Naive thymus-derived CD4-positive, alpha-beta T cell (primary cell): Measurements from ENCODE around the gene NUDT3. TPM values are rescaled to one million over a fixed set of nuclear protein-coding genes. Genes with fewer than 3 reads are reported as not detected.

Experiments
- ATAC-seq: fragments of 150-1000 bp; cut with Tn5 transposase; 2 replicates; pipeline ENCODE4 v1.10.0; 2021; ENCODE audit warnings: mild to moderate bottlenecking, moderate library complexity
- CTCF ChIA-PET: fragments of 350-600 bp; sonication (Branson Sonifier 250); formaldehyde crosslinking; loops from one replicate; lab custom pipeline; 2021; ENCODE audit warnings: antibody characterized with exemption; lab: Charles Lee
- POLR2A ChIA-PET: fragments of 350-600 bp; sonication (Branson Sonifier 250); formaldehyde crosslinking; loops from one replicate; lab custom pipeline; 2021; ENCODE audit warnings: antibody characterized with exemption, inconsistent platforms; lab: Charles Lee
- DNase-seq, 9 donors: peaks; one replicate each; pipeline versions ENCODE4 v3.0.0 to v3.0.0-alpha.2; 2020 to 2022; ENCODE audit warnings: mixed read lengths in 1 of 9
- H3K27ac ChIP-seq: one replicate; pipeline ENCODE4 v1.7.0; 2013; ENCODE audit warnings: mild to moderate bottlenecking, low read depth, low read length, moderate library complexity
- H3K27me3 ChIP-seq, 2 donors: one replicate each; pipeline ENCODE4 v1.7.0; 2013; ENCODE audit warnings: low read length in 2 of 2, mild to moderate bottlenecking in 2 of 2, moderate library complexity in 2 of 2; ENCODE audit not compliant: control insufficient read depth in 2 of 2, insufficient read depth in 2 of 2
- H3K36me3 ChIP-seq, 3 experiments: 1 replicate in 2 of 3; 2 replicates in 1 of 3; pipeline ENCODE4 v1.7.0; 2013; ENCODE audit warnings: low read length in 3 of 3, mild to moderate bottlenecking in 3 of 3, moderate library complexity in 1 of 3; ENCODE audit not compliant: insufficient read depth in 3 of 3, control insufficient read depth in 2 of 3
- H3K4me1 ChIP-seq, 2 donors: one replicate each; pipeline ENCODE4 v1.7.0; 2013; ENCODE audit warnings: low read length in 2 of 2, mild to moderate bottlenecking in 2 of 2, moderate library complexity in 1 of 2; ENCODE audit not compliant: control insufficient read depth in 2 of 2, insufficient read depth in 2 of 2
- H3K4me3 ChIP-seq: 2 replicates; pipeline ENCODE4 v1.7.0; 2013; ENCODE audit warnings: mild to moderate bottlenecking, low read length
- H3K9me3 ChIP-seq, 3 experiments: 1 replicate in 2 of 3; 2 replicates in 1 of 3; pipeline ENCODE4 v1.7.0; 2013; ENCODE audit warnings: low read length in 3 of 3; ENCODE audit not compliant: control insufficient read depth in 2 of 3
- H3K27ac Mint-ChIP-seq, 9 donors: one replicate each; pipeline ENCODE4 v1.8.0; 2020 to 2022; ENCODE audit warnings: mixed read lengths in 9 of 9, mild to moderate bottlenecking in 8 of 9, moderate library complexity in 5 of 9, inconsistent platforms in 2 of 9
- H3K27me3 Mint-ChIP-seq, 5 donors: one replicate each; pipeline ENCODE4 v1.8.0; 2021 to 2022; ENCODE audit warnings: mixed read lengths in 5 of 5, mild to moderate bottlenecking in 1 of 5
- H3K36me3 Mint-ChIP-seq, 5 donors: one replicate each; pipeline ENCODE4 v1.8.0; 2020 to 2022; ENCODE audit warnings: mixed read lengths in 5 of 5, mild to moderate bottlenecking in 3 of 5, inconsistent platforms in 1 of 5
- H3K4me1 Mint-ChIP-seq, 7 donors: one replicate each; pipeline ENCODE4 v1.8.0; 2020 to 2022; ENCODE audit warnings: mixed read lengths in 7 of 7, mild to moderate bottlenecking in 3 of 7, inconsistent platforms in 1 of 7
- H3K4me3 Mint-ChIP-seq, 10 donors: one replicate each; pipeline ENCODE4 v1.8.0; 2020 to 2022; ENCODE audit warnings: mild to moderate bottlenecking in 10 of 10, mixed read lengths in 10 of 10, moderate library complexity in 6 of 10, inconsistent platforms in 2 of 10
- H3K9me3 Mint-ChIP-seq, 11 donors: one replicate each; pipeline ENCODE4 v1.8.0; 2020 to 2022; ENCODE audit warnings: mixed read lengths in 11 of 11, mild to moderate bottlenecking in 4 of 11, inconsistent platforms in 1 of 11, moderate library complexity in 1 of 11
- intact Hi-C, 2 donors: fragments of 100-400 bp; cut with micrococcal nuclease; formaldehyde crosslinking; loops; one replicate each; pipeline ENCODE4 v1.15.1; 2023
- polyA plus RNA-seq, 2 donors: library from polyadenylated mRNA; unstranded; fragments of 300-500 nt; fragmentation: Illumina TruSeq; gene quantifications; one replicate each; pipeline ENCODE4 v1.2.3, GENCODE V29; 2021
- total RNA-seq, 6 experiments: library from RNA in 5 of 6; stranded (reverse) in 5 of 6; gene quantifications; 1 replicate in 5 of 6; 2 replicates in 1 of 6; pipeline ENCODE4 v1.2.3 and lab custom pipeline; 2021 to 2026

Gene NUDT3
- total and polyA plus RNA-seq, 7 experiments from 2014 or later: 10.4 to 29.7 (median 23.4) TPM

DNA sequence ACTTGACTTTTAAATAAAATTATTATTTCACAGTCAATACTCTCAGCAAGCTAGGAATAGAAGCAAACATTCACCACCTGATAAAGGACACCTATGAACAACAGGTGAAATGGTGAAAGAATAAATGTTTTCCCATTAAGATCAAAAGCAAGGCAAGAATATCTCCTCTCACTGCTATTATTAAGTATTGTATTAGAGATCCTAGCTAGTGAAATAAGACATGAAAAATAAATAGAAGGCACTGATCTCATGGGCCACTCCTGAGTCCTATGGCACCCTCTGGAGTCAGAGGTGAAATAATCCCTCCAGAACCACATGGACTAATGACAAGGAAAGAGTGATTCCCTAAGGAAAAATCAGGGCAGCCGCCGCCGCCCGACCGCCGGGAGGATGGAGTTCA lies 4.0 kb upstream of the NUDT3 start:
- H3K4me3 ChIP-seq: no peak overlapping the region
- Mint-ChIP-seq H3K4me1 (peaks cover 0 to 16% (median 14%) of the 10 kb centered on the region in 7 donors), H3K36me3 (peaks cover 0 to 4% (median 0%) of the 10 kb centered on the region in 5 donors), H3K9me3 (peaks cover 0 to 4% (median 0%) of the 10 kb centered on the region in 11 donors), H3K4me3 (no peak overlapping the region), H3K27ac (no peak overlapping the region), H3K27me3 (peaks cover 0 to 2% (median 0%) of the 10 kb centered on the region in 5 donors)
- ATAC-seq (no peak), DNase-seq (no peak)
- no peaks in the 10 kb centered on the region for H3K9me3 ChIP-seq
- H3K27ac ChIP-seq: no peak overlapping the region
- no peaks in the 10 kb centered on the region for H3K27me3 ChIP-seq
- peaks cover 4 to 6% of the 10 kb centered on the region in 2 donors for H3K4me1 ChIP-seq
- no peaks in the 10 kb centered on the region for H3K36me3 ChIP-seq
- intact Hi-C loops: no loop called here
- POLR2A ChIA-PET: interaction anchor here (0.8 to 1.5 kb wide), 3 partner anchors 14 to 160 kb away, joined by 3 to 4 read pairs (median 4); partner anchors contain the start of gene HMGA1
- CTCF ChIA-PET: interaction anchor here (1.4 kb wide), 1 partner anchor 19 kb away, joined by 3 read pairs; no protein-coding TSS in a partner anchor

DNA sequence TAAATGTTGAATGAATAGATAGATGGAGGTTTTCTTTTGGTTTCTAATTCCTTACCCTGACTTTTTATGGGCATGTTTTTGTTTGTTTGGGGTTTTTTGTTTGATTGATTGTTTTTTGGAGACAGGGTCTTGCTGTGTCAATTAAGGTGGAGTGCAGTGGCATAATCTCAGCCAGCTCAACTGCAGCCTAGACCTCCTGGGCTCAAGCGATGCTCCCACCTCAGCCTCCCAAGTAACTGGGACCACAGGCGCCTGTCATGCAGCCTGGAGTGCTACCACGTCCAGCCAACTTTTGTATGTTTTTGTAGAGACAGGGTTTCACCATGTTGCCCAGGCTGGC lies 1.5 kb upstream of the NUDT3 start:
- ATAC-seq (no peak), DNase-seq (no peak)
- no peaks in the 10 kb centered on the region for H3K36me3 ChIP-seq
- H3K4me3 ChIP-seq: no peak overlapping the region
- Mint-ChIP-seq H3K4me1 (peaks cover 0 to 21% (median 18%) of the 10 kb centered on the region in 7 donors), H3K4me3 (peak overlapping the region in 4 of 10 donors; percentile 79 to 98 (median 82)), H3K9me3 (peaks cover 0 to 4% (median 0%) of the 10 kb centered on the region in 11 donors), H3K36me3 (peaks cover 0 to 4% (median 0%) of the 10 kb centered on the region in 5 donors), H3K27ac (peak overlapping the region in 7 of 9 donors; percentile 38 to 89 (median 73)), H3K27me3 (peaks cover 0 to 2% (median 0%) of the 10 kb centered on the region in 5 donors)
- no peaks in the 10 kb centered on the region for H3K9me3 ChIP-seq
- no peaks in the 10 kb centered on the region for H3K27me3 ChIP-seq
- peaks cover 11 to 16% of the 10 kb centered on the region in 2 donors for H3K4me1 ChIP-seq
- POLR2A ChIA-PET: interaction anchor here (3.0 kb wide), 1 partner anchor 157 kb away, joined by 12 read pairs; the partner anchor contains the start of gene HMGA1
- H3K27ac ChIP-seq: no peak overlapping the region
- CTCF ChIA-PET: interaction anchor here (0.7 kb wide), 1 partner anchor 11 kb away, joined by 3 read pairs; no protein-coding TSS in a partner anchor
- intact Hi-C loops: loop anchor here (2.0 to 5.0 kb wide), 10 partner anchors 21 to 1728 kb away; partner anchors contain the start of genes SMIM29 (in 2 of the 2), HMGA1 (in 1 of the 2), MAPK14 (in 1 of the 2) and RPS10 (in 1 of the 2)

DNA sequence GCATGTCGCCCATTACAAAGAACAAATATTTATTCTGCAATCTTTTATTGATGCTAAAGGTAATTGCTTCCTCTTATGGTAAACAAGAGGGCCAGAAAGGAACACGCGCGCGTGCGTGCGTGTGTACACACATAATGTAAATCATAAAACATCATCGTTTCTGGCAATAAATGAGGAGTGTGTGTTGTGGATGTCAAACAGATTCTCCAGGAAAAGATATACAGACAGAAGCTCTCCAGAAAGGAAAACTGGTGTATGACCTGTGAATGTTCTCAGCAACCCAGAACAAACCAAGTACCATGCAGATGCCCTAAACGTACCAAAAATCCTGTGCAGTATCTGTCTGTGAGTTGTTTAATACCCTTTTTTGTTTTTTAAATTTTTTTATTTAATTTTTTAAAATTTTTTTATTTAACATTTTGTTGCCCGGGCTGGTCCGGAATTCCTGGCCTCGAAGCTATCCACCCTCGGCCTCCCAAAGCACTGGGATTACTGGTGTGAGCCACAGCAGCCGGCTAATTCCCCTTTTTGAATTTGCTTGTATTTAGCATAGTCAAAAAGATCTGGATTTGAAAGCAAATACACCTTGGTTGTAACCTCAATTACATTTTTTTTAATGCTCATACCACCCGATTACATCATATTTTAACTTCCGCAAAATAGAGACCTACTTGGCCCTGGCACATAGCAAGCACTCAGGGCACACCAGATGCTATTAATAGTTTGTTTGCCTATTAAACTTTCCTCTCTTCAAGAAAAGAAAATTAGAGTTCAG lies 909 bp upstream of the NUDT3 start:
- Histone ChIP-seq H3K9me3 (no peaks in the 10 kb centered on the region), H3K36me3 (no peaks in the 10 kb centered on the region), H3K4me1 (peaks cover 11 to 16% of the 10 kb centered on the region in 2 donors), H3K27me3 (no peaks in the 10 kb centered on the region), H3K4me3 (peak overlapping the region; percentile 92), H3K27ac (peak overlapping the region; percentile 85)
- Mint-ChIP-seq H3K4me3 (peak overlapping the region in 4 of 10 donors; percentile 79 to 99 (median 98)), H3K9me3 (peaks cover 0 to 4% (median 0%) of the 10 kb centered on the region in 11 donors), H3K36me3 (peaks cover 0 to 4% (median 0%) of the 10 kb centered on the region in 5 donors), H3K27me3 (peaks cover 0 to 2% (median 0%) of the 10 kb centered on the region in 5 donors), H3K4me1 (peaks cover 0 to 26% (median 23%) of the 10 kb centered on the region in 7 donors), H3K27ac (peak overlapping the region in 8 of 9 donors; percentile 89 to 95 (median 92))
- ChIA-PET CTCF (interaction anchor here (0.7 to 1.2 kb wide), 3 partner anchors 11 to 144 kb away, joined by 3 to 6 read pairs (median 3); no protein-coding TSS in a partner anchor), POLR2A (interaction anchor here (1.3 to 3.5 kb wide), 3 partner anchors 144 to 198 kb away, joined by 4 to 19 read pairs (median 12); partner anchors contain the start of genes HMGA1 and SMIM29)
- intact Hi-C loops: loop anchor here (2.0 to 5.0 kb wide), 10 partner anchors 21 to 1729 kb away; partner anchors contain the start of genes SMIM29 (in 2 of the 2), HMGA1 (in 1 of the 2), MAPK14 (in 1 of the 2) and RPS10 (in 1 of the 2)
- DNase-seq: no peak
- no peak for ATAC-seq

DNA sequence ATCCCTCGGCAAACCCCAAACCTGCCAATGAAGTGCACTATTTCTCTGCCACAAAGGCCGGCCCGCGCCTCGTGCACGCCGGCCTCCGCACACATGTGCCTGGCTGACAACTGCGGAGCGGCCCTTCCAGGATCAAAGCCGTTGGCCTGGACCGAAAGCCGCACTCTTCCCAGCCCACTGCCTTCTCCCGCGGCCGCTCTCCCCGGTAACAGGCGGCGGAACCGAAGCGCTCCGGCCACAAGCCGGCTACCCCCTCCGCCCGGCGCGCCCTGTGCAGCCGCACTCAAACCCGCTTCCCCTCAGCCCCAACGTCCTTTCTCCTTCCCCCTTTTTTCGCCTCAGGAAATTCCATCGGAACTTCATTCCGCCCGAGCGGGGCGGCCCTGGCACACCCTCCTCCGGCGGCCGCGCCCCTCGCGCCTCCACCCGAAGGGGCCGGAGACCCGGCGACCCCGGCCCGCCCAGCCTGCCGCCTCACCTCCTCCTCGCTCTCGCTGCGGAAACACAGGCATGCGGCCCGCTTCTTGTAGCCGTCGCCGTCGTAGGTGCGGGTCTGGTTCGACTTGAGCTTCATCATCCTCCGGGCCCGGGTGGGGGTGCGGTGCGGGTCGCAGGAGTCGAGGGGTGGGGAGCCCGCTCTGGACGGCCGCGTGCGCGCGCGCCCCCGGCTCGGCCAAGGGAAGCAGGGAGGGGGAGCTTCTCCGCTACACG lies 528 bp downstream of the NUDT3 start:
- Histone ChIP-seq H3K27ac (peak overlapping the region; percentile 85), H3K36me3 (no peaks in the 10 kb centered on the region)

DNA sequence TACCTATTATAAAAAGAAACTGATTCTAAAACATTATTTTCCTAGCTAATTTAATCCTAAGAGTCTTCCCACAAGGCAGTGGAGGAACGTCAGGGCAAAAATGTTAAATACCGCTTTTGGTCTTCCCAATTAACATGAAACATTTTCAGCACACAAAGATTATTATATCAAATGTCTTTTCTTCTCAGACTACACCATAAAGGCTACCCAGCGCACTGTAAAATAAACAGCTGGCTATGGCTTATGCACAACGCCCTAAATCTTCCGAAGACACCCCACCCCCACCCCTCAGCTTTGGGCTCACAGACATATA lies 1.0 kb downstream of the NUDT3 start:
- no peak for DNase-seq
- H3K9me3 ChIP-seq: no peaks in the 10 kb centered on the region
- Mint-ChIP-seq H3K4me3 (no peak overlapping the region), H3K27ac (no peak overlapping the region), H3K4me1 (peaks cover 2 to 34% (median 29%) of the 10 kb centered on the region in 7 donors), H3K36me3 (peaks cover 0 to 2% (median 0%) of the 10 kb centered on the region in 5 donors), H3K9me3 (peaks cover 0 to 2% (median 0%) of the 10 kb centered on the region in 11 donors), H3K27me3 (peaks cover 0 to 2% (median 0%) of the 10 kb centered on the region in 5 donors)
- peak overlapping the region; percentile 92 for H3K4me3 ChIP-seq
- ChIA-PET CTCF (interaction anchor here (0.6 kb wide), 1 partner anchor 742 kb away, joined by 4 read pairs; no protein-coding TSS in a partner anchor), POLR2A (interaction anchor here (0.7 to 3.5 kb wide), 4 partner anchors 142 to 168 kb away, joined by 3 to 19 read pairs (median 8); partner anchors contain the start of genes HMGA1 and SMIM29)
- peaks cover 11 to 16% of the 10 kb centered on the region in 2 donors for H3K4me1 ChIP-seq
- H3K36me3 ChIP-seq: no peaks in the 10 kb centered on the region
- no peaks in the 10 kb centered on the region for H3K27me3 ChIP-seq
- ATAC-seq: no peak
- H3K27ac ChIP-seq: peak overlapping the region; percentile 85
- intact Hi-C loops: loop anchor here in 1 of 2 donors (1.0 to 5.0 kb wide), 4 partner anchors 155 to 1731 kb away; partner anchors contain the start of genes HMGA1 and MAPK14

More for the DNA sequence above, 528 bp downstream of the NUDT3 start:
- DNase-seq (peak in 8 of 9 donors; percentile 38 to 63 (median 49)), ATAC-seq (peak; percentile 6)
- H3K9me3 ChIP-seq: no peaks in the 10 kb centered on the region
- H3K9me3 Mint-ChIP-seq: peaks cover 0 to 4% (median 0%) of the 10 kb centered on the region in 11 donors
- ChIA-PET CTCF (interaction anchor here (0.5 to 1.0 kb wide), 2 partner anchors 36 to 209 kb away, joined by 3 to 4 read pairs; no protein-coding TSS in a partner anchor), POLR2A (interaction anchor here (0.7 to 3.5 kb wide), 4 partner anchors 121 to 196 kb away, joined by 3 to 19 read pairs (median 8); partner anchors contain the start of genes HMGA1 and SMIM29)
- H3K4me3 ChIP-seq: peak overlapping the region; percentile 92
- peaks cover 11 to 16% of the 10 kb centered on the region in 2 donors for H3K4me1 ChIP-seq
- H3K27me3 ChIP-seq: no peaks in the 10 kb centered on the region
- H3K27me3 Mint-ChIP-seq: peaks cover 0 to 2% (median 0%) of the 10 kb centered on the region in 5 donors
- H3K4me1 Mint-ChIP-seq: peaks cover 0 to 32% (median 26%) of the 10 kb centered on the region in 7 donors
- intact Hi-C loops: loop anchor here (1.0 to 5.0 kb wide), 12 partner anchors 23 to 1730 kb away; partner anchors contain the start of genes HMGA1 (in 2 of the 2), SMIM29 (in 2 of the 2), MAPK14 (in 1 of the 2) and RPS10 (in 1 of the 2)
- H3K4me3 Mint-ChIP-seq: no peak overlapping the region
- peaks cover 0 to 4% (median 0%) of the 10 kb centered on the region in 5 donors for H3K36me3 Mint-ChIP-seq
- H3K27ac Mint-ChIP-seq: peak overlapping the region in 1 of 9 donors; percentile 89
